ENCODE results near the gene GABRR2. TPM values are rescaled to one million over a fixed set of nuclear protein-coding genes. Genes with fewer than 3 reads are reported as not detected.

GABRR2 gene
- total RNA-seq, 1 donor from 2014 or later: not detected

DNA sequence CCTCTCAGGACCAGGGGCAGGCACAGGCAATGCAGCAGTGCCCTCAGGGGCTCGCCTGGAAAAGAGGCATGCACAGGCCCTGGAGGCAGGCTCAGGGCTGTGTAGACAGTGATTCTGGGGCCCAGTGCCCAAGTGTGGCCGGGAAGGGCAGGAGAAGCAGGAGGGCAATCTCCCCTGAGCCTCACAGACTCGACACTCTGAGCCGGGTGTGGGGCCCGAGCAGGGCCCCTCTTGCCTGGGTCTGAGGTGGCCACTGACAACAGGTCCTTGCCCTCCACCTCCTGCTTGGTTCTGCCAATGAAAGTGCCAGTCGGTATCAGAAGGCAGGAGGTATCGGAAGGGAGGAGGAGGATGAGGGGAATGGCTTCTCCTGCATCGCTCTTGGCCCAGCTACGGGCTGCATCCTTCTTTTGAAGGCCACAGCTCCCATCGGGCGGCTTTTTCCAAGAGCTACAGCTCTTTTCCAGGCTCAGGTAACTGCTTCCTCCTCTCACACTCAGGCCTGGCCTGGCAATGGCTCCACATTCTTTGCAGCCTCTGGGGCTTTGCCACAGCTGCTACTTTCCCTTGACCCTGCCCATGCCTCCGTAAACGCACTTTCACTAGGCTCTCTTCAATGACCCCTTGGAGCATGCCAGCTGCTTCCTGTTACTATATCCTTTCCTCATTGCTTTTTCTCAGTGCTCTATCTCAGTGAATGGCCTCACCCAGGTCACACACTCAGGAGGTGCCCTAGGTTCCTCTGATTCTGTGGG lies 24.5 kb downstream of the GABRR2 start:
- ATAC-seq: no peak

DNA sequence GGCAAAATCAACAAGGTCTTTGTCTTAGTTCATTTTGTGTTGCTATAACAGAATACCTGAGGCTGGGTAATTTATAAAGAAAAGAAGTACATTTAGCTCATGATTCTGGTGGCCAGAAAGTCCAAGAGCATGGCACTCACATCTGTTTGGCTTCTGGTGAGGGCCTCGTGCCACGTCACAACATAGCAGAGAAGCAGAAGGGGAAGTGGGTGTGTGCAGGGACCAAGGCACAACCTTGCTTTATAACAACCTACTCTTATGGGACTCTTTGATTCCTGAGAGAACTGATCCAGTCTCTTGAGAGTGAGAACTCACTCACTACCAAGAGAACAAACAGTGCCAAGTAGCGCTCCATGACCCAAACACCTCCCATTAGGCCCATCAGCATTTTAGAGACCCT lies 25.4 kb downstream of the GABRR2 start:
- no peak for ATAC-seq

DNA sequence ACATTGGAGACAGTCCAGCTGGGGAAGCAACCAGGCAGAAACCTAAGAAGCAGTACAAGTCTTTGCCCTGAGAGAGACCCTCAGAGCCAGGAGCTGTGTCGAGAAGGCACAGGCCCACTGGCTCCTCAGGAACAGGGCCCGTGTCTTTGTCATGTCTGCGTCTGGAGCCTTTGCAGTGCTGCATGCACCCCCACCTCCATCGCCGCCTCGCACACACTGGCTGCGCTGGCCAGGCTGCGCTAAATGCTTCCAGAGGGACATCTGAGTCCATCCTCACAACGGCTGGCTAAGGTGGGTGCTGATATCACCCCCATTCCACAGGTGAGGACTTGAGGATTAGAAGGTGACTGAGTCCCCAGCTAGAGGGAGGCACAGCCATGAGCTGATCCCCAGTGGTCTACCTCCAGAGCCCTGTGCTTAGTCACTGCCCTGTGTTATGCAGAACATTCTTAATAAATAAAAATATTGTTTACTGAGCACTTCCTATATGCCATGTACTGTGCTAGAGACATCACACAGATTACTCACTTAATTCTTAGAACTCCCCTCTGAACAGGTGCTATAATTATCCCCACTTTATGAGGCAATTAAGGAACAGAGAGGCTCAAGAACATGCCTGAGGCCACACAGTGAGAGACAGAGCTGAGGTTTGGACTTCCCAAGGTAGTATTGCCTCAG lies 27.6 kb downstream of the GABRR2 start:
- no peak for ATAC-seq

DNA sequence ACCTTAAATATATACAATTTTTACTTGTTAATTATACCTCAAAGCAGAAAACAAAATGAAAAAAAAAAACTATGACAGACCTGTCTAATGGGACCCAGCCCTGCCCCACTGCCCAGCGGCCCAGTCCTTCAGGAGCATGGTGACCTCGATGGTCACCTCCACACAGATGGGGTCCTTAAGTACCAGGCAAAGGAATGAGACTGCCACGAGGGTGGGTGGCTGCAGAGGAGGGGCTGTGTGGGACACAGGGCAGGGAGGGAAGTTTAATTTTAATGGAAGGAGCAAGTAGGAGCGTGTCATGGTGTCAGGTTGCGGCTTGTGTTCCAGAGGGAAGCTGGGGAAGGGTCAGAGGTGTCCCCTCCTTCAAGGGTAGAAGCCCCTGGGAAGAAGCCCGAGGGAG lies 28.6 kb downstream of the GABRR2 start:
- ATAC-seq: no peak

DNA sequence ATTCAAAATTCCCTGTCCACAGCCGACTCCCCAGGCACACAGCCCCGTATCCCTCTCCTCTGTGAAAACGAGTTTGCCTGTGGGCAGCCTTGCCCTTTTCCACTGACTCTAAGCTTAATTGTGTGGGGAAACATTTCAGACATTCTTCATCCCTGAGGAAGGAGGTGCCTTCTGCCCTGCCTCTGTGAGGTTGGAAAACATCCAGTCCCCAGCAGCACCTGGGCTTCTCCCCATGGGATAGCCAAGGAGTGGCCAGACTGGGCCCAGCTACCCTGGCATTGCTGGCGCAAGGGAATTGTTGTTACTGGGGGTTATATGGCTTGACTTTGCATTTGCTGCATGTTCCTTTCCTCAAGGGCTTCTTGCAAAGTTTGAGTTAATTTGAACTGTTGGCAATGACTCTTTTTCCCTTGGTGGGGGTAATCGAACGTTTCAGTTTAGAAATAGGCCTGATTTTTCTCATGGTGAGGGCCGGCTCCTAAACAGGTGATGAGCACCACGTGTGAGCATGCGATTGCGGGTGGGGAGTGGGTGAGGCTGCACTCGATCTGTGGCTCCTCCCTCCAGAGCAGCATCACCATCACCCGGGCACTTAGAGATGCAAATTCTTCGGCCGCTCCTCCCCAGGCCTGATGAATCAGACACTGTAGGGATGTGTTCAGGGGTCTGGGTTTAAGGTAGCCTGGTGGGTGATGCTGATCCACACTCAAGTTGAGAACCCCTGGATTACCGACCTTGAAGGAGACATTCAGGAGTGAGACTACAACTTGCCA lies 29.9 kb downstream of the GABRR2 start:
- ATAC-seq: no peak

DNA sequence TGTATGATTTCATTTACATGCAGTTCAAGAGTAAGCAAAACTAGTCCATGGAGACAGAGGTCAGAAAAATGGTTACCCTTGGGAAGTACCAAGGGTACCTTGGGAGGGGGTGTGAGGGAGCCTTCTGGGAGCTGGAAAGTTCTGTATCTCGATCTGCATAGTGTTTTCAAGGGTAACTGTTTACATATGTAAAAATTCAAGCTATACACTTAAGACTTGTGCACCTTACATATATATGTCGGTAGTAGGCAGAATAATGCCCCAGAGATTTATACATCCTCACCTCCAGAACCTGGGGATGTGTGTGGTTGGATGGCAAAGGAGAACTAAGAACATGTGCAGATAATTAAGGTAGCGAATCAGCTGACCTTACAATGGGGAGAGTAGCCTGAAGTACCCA lies 31.0 kb downstream of the GABRR2 start:
- no peak for ATAC-seq

DNA sequence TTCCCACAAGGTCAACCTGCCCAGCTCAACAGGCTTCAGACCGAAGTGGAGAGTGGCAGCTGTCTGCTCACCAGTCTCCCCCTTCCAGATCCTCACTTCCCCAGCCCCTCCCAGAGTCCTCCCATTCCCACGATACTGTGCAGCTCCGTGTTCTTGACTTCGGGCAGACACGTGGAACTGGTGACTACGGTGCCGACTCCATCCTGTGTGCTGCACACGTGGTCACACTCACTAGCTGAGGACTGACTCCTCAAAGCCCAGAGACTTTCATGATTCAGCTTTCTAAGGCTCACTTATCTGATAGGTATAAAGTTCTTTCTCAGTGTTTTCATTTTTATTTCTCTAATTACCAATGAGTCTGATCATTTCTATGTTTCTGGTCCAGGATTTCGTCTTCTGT lies 32.4 kb downstream of the GABRR2 start:
- ATAC-seq: no peak

DNA sequence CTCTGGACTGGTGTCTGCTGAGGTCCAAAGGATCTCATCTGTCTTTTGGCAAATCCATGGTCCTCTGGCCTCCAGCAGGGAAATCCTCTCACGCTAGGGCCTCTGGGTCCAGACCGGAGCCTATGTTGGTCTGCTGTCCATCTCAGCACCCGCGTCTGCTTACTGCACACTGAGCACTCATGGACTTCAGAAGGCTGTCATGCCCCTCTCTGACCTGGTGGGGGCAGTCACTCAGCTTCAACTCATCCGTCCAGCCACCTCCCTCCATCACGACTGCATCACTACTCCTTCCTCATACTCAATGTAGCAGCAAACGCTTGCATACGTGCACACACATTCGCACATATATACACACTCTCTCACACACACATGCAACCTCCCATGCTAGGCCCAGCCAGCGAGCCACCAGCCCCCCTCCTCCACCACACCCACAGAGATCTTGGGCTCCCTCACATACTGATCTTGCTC lies 33.3 kb downstream of the GABRR2 start:
- ATAC-seq: peak; percentile 76

DNA sequence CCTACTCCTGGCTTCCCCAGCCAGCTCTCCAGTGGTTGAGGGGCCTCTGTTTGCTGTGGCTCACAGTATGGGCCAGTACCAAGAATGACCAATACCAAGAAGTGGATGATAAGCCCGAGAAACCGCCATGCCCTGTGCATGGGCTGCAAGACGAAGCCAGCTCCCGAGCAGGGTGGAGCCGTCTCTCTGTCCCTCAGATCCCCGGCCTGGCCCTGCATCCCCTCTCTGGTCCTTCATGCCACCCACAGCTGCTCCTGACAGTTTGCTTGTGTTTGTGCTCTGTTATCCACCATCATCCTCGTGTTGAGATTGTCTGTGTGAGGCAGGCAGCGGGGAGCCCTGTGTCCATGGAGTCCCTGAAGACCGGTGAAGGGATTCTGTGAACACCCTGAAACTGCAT lies 36.1 kb downstream of the GABRR2 start:
- ATAC-seq: no peak

DNA sequence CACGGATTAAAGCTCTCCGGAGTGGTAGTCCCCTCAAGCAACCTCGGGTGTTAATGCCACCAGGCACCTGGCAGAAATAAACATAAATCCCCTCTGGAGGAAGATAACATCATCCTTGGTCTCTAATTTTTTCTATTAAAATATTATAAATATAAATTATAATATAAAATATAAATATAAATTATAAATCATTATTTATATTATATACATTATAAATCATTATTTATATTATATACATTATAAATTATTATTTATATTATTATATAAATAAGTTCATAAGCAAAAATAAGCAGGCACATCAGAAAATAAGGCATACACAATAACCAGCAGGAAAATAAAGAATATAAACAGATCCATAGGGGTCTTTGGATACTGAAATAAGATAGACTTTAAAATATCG lies 39.2 kb downstream of the GABRR2 start:
- ATAC-seq: no peak

DNA sequence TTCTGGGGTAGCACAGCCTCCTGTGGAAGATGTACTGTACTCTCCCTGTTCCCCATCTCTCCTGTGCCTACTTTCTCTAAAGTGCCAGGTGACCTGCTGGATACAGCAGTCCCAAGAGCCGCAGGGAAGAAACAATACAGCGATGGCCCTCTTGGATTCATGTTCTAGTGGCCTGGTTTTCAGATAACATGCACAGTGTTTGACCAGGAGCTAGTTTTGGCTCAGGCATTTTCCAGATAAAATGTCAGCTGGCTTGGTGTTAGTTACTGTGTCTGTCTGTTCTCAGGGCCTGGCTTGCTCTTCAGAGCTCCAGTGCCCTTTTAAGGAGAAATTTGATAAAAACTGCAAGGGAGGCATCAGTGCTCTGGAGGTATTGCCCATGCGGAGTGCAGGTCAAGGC lies 41.3 kb downstream of the GABRR2 start:
- no peak for ATAC-seq

DNA sequence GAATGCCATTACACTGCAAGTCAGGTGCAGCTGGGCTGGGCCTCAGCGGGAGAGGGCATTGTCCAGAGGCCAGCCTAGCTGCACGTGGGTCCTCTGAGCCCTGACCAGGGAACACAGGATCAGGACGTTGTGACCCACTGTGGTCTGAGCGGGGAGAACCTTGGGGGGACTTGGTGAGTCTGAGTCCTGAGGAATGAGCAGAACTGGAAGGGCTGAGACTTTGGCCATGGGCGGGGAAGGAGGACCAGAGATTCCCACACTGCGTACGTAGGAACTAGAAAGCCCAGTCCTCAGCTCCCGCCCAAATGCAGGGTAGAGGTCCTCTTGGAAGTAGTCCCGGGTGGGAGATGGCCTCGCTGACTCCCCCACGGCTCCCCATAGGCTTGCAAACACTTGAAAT lies 42.5 kb downstream of the GABRR2 start:
- no peak for ATAC-seq

DNA sequence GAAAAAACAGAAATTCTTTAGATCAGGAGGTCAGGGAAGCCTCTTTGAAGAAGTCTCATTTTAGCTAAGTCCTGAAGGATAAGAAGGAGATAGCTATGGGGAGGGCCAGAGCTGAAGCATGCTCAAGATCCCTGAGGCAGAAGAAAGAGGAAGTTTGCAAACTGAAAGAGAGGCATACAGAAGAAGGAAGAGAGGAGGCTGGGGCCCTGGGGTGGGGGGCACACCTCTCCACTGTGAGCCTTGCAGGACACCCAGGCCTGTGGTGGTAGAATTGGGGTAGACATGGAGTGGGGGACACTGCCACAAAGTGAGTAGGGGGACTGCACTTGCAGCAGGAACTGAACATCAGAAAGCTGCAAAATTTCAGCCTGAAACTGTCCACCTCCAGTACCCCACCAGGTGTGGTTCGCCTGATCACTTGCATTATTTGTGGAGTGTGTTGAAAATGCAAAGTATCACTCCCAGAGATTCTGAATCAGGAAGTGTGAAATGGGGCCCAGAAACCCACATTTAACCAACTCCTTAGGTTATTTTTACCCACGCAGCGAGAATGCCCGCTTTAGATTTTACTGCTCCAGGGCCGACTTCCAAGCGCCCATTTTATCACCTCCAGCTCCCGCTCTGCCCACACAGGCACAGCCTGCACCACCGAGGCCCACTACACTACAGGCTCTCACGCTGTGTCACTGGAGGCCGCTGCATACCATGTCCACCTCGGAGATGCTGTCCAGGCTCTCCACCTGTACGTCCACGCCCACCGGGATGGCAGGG lies 44.0 kb downstream of the GABRR2 start:
- no peak for ATAC-seq

DNA sequence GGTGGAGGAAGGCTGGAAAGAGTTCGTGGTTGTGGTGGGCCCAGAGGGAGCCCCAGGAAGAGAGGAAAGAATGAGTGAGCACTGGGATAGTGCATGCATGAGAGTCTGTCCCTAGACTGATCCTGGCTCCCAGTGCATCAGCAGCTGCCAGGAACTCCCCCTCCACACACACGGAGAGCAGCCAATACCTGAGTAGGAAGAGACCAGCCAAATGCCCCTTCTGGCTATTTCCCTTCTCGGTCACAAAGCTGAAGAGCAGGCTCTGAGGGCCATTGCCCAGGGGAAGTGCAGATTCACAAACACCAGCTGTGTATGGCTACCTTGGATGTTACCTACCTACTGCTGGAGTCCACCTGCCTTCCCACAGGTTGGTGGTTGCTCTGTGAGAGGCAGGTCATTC lies 45.1 kb downstream of the GABRR2 start:
- no peak for ATAC-seq

DNA sequence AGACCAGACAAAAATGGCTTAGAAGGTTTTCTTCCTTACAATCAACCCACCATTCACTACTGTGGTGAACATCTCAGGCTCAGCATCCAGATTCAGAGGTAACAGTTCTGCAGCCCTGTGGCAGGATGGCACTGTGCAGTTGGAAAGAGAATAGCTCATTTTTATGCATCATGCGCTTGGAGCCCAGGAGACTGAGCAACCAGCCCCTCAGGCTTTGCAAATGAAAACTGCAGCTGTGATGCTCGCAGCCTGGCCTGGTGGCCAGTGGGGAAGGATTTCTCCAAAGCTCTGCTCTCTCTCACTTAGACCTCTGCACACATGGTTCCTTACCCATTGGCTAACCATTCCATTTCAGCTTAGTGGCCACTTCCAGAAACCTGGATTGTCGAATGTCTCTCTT lies 45.8 kb downstream of the GABRR2 start:
- no peak for ATAC-seq

DNA sequence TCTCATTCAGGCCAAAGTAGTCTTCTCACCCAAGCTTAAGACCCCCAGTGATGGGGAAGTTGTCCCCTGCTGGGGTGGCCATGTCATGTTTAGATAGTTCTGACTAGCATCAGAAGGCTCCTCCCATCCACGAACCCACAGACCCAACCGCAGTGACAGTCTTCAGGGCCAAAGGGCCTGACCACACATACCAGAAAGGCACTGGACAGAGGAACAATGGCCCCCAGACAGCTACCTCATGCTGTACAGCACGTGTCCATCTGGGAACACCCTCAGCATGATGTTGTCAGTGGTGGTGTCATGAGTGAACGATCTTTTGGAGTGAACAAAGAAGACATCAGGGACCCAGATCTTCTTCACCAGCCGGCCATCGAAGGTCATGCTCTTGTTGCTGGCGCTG lies 46.3 kb downstream of the GABRR2 start:
- no peak for ATAC-seq

DNA sequence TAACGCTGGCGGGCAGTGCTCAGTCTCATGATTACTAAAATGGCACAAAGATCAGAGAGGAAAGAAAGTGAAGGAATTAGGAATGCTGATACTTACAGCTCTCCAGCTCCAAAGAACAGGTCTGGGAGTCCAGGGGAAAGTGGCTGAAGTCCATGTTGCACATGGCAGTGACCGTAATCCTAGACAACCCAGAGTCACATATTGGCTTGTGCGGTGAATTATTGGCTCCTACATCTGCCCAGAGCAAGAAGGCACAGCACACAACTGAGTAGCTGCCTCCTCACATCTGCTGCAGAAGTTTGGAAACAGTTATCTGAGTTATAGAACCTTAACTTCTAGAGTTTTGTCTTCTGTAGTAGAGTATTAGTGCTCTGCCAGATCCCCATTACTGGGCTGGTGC lies 47.2 kb downstream of the GABRR2 start:
- ATAC-seq: no peak

DNA sequence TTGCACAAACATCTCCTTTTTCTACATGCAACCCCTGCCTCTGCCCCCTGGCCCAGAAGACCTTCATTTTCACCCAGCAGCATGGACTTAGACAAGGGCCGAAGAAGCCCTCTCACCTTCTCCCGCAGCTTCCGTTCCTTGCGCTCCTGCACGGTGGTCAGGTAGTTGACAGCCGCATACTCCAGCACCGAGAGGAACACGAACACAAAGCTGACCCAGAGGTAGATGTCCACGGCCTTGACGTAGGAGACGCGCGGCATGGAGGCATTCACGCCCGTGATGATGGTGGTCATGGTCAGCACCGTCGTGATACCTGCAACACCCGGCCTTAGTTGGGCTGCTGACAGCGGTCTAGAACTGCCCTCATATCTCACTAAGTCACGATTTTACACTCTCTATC lies 50.8 kb downstream of the GABRR2 start:
- no peak for ATAC-seq

DNA sequence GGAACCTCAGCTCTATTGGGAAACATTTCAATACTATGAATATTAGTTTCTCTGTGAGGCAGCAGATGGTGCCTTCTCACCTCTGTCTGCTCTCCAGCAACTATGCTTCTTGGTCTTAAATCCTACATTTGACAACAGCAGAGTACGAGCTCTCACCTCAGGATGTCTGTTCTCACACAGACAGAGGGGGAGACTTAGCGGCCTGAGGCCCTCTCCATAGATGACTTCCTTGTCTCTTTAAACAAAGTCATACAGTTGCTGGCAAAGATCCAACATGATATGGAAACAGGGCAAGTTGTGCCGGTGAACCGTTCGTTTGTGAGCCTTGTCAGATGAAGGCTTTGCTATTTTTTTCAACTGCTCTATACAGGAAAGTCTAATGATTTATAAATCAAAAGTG lies 54.3 kb downstream of the GABRR2 start:
- no peak for ATAC-seq

DNA sequence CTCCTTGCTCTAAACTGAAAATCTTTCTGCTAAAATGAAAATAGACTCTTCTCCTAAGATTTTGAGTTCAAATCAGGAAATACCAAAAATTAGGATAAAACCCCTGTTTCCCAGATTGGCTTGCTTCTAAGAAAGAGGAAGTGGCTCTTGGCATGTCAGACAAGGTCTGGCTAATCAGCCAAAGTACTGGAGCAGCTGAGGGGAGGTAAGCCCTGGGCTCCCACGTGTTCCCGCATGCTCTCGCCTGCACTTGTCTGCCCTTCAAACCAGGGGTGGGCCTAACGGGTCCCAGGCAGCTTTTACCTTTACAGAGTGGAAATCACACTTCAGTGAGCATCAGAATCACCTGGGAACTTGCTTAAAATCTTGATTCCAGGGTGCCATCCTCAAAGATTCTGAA lies 54.8 kb downstream of the GABRR2 start:
- ATAC-seq: no peak

DNA sequence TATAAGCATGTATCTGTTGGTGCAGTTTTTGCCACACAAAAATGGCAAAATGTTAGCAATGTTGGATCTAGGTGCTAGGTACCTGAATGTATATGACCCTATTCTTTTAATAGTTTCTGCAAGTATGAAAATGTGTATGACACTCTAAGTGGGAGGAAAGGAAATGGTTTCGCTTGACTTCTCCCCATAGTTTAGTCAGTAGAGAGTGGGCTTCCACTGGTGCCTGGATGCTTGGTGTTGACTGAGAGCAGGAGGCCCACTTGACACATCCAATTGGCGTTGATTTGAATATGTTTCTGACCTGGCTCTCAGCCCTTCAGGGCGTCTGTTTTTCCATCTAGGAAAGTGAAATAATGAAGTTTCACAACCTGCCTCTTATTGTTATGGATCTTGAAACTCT lies 56.2 kb downstream of the GABRR2 start:
- no peak for ATAC-seq

DNA sequence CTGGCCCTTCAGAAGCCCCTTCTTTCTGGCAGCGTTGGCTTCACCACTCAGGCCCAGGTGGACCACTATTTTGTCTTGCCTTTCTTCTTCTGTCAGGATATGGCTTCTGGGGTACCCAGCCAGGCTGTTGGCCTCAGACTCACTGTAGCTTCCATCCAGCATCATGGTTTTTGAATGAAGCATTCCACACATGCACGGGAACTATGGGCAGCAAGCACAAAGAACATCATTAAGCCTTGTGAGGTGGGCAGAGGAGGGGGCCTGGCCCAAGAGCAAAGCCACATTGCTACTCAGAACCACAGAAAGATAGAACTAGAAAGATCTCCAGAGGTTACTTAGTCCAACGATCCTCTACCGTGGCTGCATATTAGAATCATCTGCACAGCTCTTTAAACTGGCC lies 57.3 kb downstream of the GABRR2 start:
- no peak for ATAC-seq

DNA sequence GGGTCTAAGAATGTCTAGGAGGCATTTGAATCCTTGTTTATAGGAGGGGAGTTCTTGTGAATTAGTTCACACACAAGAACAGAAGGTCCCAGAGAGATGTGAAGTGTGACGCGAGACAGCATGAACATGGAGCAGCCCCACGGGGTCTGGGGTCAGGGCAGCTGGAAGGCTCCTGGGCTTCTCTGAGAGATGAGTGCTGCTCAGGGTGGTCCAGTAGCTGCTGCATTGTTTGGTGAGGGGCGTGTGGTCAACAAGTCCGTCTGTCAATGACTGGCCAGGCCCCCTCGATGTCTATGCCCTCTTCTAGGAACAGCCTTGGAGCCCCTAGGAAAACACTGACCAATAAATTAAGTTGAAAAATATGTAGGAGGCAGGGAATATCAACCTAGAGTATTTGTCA lies 57.8 kb downstream of the GABRR2 start:
- no peak for ATAC-seq

Measured in esophagus mucosa (tissue), 1 donor.